Peyer's patch (tissue), 4 donors: Measurements from ENCODE around the gene COBL. TPM values are rescaled to one million over a fixed set of nuclear protein-coding genes. Genes with fewer than 3 reads are reported as not detected.

Experiments
- DNase-seq, 3 donors: peaks; one replicate each; pipeline ENCODE4 v3.0.0-alpha.2; 2017 to 2019
- H3K27ac ChIP-seq, 4 donors: fragments of 200-600 bp; sonication (generic); one replicate each; pipeline ENCODE4 v1.5.1; 2016 to 2019
- H3K27me3 ChIP-seq, 2 donors: fragments of 200-600 bp; sonication (generic); one replicate each; pipeline ENCODE4 v1.5.1; 2019
- H3K36me3 ChIP-seq, 3 donors: fragments of 200-600 bp; sonication (generic); one replicate each; pipeline ENCODE4 v1.5.1; 2016 to 2019
- H3K4me1 ChIP-seq, 4 donors: fragments of 200-600 bp; sonication (generic); one replicate each; pipeline ENCODE4 v1.5.1; 2016 to 2019
- H3K4me3 ChIP-seq, 4 donors: fragments of 200-600 bp; sonication (generic); 1 replicate in 3 of 4; 2 replicates in 1 of 4; pipeline ENCODE4 v1.5.1; 2016 to 2019; ENCODE audit warnings: mild to moderate bottlenecking in 1 of 4
- H3K9me3 ChIP-seq, 4 donors: fragments of 200-600 bp; sonication (generic); one replicate each; pipeline ENCODE4 v1.5.1; 2016 to 2019; ENCODE audit warnings: mild to moderate bottlenecking in 1 of 4
- CTCF ChIP-seq, 6 experiments: fragments of 450-650 bp in 4 of 6; fragments of 200-600 bp in 2 of 6; sonication (generic) in 1 of 6; IDR thresholded peaks; one replicate each; pipeline ENCODE4 v1.5.1; 2017 to 2019; ENCODE audit warnings: antibody characterized with exemption in 6 of 6, mild to moderate bottlenecking in 3 of 6, moderate library complexity in 1 of 6
- POLR2A ChIP-seq, 2 donors: fragments of 450-650 bp; IDR thresholded peaks; one replicate each; pipeline ENCODE4 v1.5.1; 2017; ENCODE audit warnings: antibody characterized with exemption in 2 of 2, mild to moderate bottlenecking in 2 of 2, moderate library complexity in 2 of 2
- total RNA-seq, 4 donors: library from RNA; depleted of rRNA; stranded (reverse); fragments of >200 nt; gene quantifications; one replicate each; pipeline ENCODE4 v1.1.0, GENCODE V29; 2016

COBL gene
- total RNA-seq, 4 donors from 2014 or later = 25.6 to 129 (median 116) TPM

GRCh38 chr7:51286401-51286800 lies 30.2 kb downstream of the COBL start:
- TF ChIP-seq CTCF (IDR thresholded peaks at IDR 0.05) (no peak), POLR2A (IDR thresholded peaks at IDR 0.05) (no peak)
- no peak for DNase-seq
- Histone ChIP-seq H3K4me3 (no peak overlapping the region), H3K4me1 (peaks cover 0 to 20% (median 0%) of the 10 kb centered on the region in 4 donors), H3K27ac (no peak overlapping the region), H3K27me3 (no peaks in the 10 kb centered on the region), H3K36me3 (no peaks in the 10 kb centered on the region), H3K9me3 (peaks cover 0 to 4% (median 0%) of the 10 kb centered on the region in 4 donors)

DNA sequence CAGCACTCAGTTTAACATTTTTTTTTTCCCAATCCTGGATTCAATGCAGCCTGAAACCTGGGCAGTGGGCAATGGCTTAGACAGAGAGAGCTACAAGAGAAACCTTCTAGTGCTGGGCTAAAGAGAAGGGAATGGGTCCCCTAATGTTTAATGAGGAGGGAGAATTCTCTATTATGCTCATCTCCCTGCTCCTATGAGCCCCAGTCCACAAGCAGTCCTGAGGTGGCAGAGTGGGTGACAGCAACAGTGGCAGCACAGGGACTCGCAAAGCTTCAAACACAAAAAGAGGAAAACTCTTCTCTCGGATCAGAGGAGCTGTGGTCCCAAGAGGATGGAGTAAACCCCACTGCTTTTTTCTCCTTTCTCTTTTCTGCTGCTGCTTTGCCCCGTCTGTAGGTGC lies 36.5 kb downstream of the COBL start:
- Histone ChIP-seq H3K27ac (no peak overlapping the region), H3K9me3 (peaks cover 0 to 4% (median 0%) of the 10 kb centered on the region in 4 donors), H3K36me3 (no peaks in the 10 kb centered on the region), H3K27me3 (no peaks in the 10 kb centered on the region), H3K4me1 (no peaks in the 10 kb centered on the region), H3K4me3 (no peak overlapping the region)
- no peak for DNase-seq
- TF ChIP-seq CTCF (IDR thresholded peaks at IDR 0.05) (no peak), POLR2A (IDR thresholded peaks at IDR 0.05) (no peak)

DNA sequence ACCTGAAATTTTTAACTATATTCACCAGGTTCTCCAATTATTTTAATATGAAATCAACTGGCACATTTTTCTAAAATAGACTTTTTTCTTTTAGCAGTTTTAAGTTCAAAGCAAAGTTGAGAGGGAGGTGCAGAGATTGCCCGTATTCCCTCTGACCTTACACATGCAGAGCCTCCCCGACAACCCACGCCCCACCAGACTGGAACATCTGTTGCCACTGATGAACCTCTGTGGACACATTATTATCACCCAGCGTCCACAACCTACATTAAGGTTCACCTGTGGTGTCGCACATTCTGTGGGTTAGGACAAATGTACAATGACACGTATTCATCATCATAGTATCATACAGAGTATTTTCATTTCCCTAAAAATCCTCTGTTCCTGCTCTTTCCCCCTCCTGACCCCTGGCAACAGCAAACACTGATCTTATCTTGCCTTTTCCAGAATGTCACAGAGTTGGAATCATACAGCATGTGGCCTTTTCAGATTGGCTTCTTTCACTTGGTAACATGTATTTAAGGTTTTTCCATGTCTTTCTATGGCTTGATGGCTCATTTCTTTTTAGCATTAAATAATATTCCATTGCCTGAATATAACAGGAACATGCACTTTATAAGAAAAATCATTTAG lies 37.1 kb downstream of the COBL start:
- H3K27ac ChIP-seq = no peak overlapping the region
- H3K27me3 ChIP-seq = no peaks in the 10 kb centered on the region
- TF ChIP-seq POLR2A (IDR thresholded peaks at IDR 0.05) = no peak
- TF ChIP-seq CTCF (IDR thresholded peaks at IDR 0.05) = no peak
- H3K4me1 ChIP-seq = no peaks in the 10 kb centered on the region
- H3K4me3 ChIP-seq = no peak overlapping the region
- H3K36me3 ChIP-seq = no peaks in the 10 kb centered on the region
- H3K9me3 ChIP-seq = peaks cover 0 to 4% (median 0%) of the 10 kb centered on the region in 4 donors
- no peak for DNase-seq

GRCh38 chr7:51278797-51279196 lies 37.8 kb downstream of the COBL start:
- H3K27me3 ChIP-seq = no peaks in the 10 kb centered on the region
- no peaks in the 10 kb centered on the region for H3K4me1 ChIP-seq
- no peak overlapping the region for H3K4me3 ChIP-seq
- no peaks in the 10 kb centered on the region for H3K36me3 ChIP-seq
- H3K9me3 ChIP-seq = no peaks in the 10 kb centered on the region
- H3K27ac ChIP-seq = no peak overlapping the region
- no peak for TF ChIP-seq POLR2A (IDR thresholded peaks at IDR 0.05)
- no peak for DNase-seq

DNA sequence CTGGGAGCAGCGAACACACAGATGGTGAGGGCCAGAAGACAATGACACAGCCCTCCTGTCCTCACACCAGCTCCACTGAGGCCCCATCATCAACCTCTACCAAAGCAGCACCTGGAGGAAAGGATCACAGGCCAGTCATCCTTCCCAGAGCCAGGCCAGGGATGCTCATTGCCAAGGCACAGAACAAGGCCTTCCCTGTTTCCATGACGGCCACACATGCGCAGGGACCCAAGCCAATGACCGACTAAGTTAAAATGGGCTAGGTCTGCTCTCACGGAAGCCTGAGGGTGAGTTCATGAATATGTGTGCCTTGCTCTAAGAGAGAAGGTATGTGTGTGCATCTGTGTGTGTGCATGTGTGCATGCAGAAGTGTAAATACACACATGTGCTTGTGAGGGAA lies 39.6 kb downstream of the COBL start:
- no peaks in the 10 kb centered on the region for H3K9me3 ChIP-seq
- TF ChIP-seq POLR2A (IDR thresholded peaks at IDR 0.05) = no peak
- TF ChIP-seq CTCF (IDR thresholded peaks at IDR 0.05) = no peak
- H3K4me3 ChIP-seq = no peak overlapping the region
- no peak overlapping the region for H3K27ac ChIP-seq
- H3K4me1 ChIP-seq = no peaks in the 10 kb centered on the region
- no peaks in the 10 kb centered on the region for H3K27me3 ChIP-seq
- no peaks in the 10 kb centered on the region for H3K36me3 ChIP-seq
- no peak for DNase-seq

GRCh38 chr7:51276091-51276605 lies 40.5 kb downstream of the COBL start:
- no peaks in the 10 kb centered on the region for H3K9me3 ChIP-seq
- DNase-seq = no peak
- TF ChIP-seq POLR2A (IDR thresholded peaks at IDR 0.05) (no peak), CTCF (IDR thresholded peaks at IDR 0.05) (no peak)
- H3K4me3 ChIP-seq = no peak overlapping the region
- H3K36me3 ChIP-seq = no peaks in the 10 kb centered on the region
- H3K27me3 ChIP-seq = no peaks in the 10 kb centered on the region
- H3K27ac ChIP-seq = no peak overlapping the region
- no peaks in the 10 kb centered on the region for H3K4me1 ChIP-seq
